ENCODE measurements around the gene JUP. TPM values are rescaled to one million over a fixed set of nuclear protein-coding genes. Genes with fewer than 3 reads are reported as not detected.

JUP gene
- total RNA-seq, 3 donors from 2014 or later = 165 to 383 (median 320) TPM

DNA sequence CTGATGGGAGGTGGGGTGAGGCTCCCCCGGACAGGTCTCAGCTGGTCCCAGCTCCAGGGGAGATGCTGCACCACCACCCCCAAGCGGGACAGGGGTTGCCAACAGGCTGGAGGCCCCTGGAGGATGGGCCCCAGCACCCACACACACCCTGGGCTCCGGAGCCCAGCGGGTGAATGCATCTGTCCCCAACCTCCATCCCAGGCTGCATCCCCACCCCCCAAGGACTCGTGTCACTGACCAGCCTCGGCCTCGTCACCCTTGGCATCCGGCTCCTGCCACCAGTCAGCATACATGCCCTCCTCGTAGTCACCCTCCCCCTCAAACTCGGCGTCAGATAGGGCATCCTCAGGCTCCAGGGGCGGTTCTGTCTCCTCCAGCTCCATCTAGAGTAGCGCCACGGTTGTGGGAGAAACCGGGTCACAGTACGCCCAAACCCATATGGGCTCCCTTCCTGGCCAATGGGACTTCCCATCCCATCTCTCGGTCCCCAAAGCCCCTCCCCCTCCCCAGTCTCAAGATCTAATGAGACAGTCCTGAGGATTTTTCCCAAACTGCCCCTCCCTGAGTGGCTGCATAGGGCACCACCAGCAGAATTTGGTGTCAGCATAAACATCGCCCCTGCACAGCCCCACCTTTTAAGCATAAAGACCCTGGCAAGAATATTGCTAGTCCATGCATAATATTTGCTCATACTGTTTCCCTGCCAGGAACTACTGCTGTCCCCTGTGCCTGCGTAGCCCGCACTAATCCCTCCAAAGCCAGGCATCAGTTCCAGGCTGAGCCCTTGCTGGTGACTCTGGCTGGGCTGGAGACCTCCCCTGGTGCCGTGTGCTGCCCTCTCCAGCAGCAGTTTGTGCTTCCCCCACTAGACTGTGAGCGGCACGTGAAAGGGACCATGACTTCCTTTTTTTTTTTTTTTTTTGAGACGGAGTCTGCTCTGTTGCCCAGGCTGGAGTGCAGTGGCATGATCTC is 16.8 kb upstream of the JUP start:
- no peak for TF ChIP-seq CTCF (IDR thresholded peaks at IDR 0.05)
- no peak for DNase-seq
- Histone ChIP-seq H3K4me1 (ENCODE audit: low read depth) (peaks cover 38% of the 10 kb centered on the region), H3K4me3 (no peak overlapping the region), H3K36me3 (ENCODE audit: low read depth) (no peaks in the 10 kb centered on the region), H3K9me3 (no peaks in the 10 kb centered on the region)
- intact Hi-C loops (cut with DNase I, micrococcal nuclease) = loop anchor here (2.0 to 5.0 kb wide), 2 partner anchors 65 to 66 kb away; no protein-coding TSS in a partner anchor
- ATAC-seq = no peak

DNA sequence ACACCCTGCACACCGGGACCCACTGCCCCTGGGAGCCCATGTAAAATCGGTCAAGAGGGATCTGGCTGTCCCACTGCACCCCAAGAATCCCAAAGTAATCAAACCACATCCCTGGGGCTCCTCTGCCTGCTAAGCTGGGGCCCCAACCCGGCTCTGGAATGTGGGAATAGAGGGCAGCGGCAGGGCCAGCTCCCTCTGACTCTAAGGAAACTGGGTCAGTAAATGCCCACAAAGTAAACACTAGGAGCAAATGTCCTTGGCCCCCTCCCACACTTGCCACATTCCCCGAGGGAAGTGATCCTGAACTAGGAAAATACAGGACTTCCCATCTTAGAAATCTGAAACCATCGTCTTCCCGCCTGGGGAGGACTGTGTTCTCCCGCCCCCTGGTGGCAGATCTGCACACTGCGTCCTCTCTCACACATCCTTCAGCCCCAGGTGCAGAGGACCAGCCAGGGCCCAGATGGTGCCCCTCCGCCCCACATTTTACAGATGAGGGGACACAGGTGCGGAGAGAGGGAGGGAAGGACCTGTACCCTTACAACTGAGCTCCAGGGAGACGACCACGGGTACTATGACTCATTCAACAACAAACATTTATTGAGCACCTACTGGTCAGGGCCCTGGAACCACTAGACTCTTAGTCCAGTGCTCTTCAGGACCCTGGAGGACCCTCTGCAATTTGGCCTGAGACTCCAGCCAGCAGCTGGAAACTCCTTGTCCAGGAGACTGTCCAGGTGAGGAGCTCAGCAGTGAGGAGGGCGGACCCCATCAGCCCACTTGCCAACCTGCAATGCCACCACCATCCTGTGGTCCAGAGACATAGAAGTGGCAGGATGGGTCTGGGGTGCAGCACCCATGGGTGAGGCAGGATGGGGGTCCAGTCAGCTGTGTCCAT is 15.1 kb upstream of the JUP start:
- peak; percentile 78 for ATAC-seq

DNA sequence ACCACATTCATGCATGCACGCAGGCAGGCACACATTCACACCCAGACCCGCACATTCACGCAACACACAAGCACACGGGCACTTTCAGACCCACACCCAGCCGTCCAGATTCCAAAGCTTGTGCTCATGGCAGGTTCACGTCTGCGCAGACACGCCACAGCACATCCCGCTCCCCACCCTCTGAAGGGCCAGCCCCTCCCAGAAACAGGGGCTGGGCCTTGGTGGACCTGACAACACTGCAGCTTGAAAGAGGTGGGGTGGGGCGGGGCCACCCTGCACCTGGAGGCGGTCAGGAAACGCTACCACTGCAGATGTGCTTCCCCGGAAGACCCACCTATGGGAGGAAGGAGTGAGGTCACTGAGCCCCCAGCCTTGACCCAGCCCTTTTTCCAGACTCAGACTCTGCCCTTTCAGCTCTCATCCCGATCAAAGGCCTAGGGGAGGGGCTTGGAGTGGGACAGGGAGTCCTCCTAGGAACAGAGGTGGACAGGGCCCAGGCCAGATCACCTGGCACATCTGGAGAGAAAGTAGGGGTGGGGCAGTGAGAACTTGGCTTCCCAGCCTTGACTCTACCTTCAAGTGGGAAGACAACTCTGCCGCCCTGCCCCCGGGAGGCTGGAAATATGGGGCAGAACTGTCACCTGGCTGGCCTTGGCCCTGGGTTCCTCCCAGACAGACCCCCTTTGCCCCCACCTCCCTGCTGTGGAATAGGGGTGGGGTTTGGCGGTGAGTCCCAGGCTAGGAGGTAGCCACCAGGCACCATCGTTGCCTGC is 14.3 kb upstream of the JUP start:
- intact Hi-C loops (cut with DNase I, micrococcal nuclease) = loop anchor here in 1 of 2 donors (5.0 kb wide), 1 partner anchor 63 kb away; no protein-coding TSS in a partner anchor

More for the DNA sequence above, 15.1 kb upstream of the JUP start:
- peak; percentile 83 for TF ChIP-seq CTCF (IDR thresholded peaks at IDR 0.05)
- H3K4me1 ChIP-seq (ENCODE audit: low read depth) = peaks cover 23% of the 10 kb centered on the region
- peak; percentile 82 to 95 (median 90) for DNase-seq
- no peaks in the 10 kb centered on the region for H3K36me3 ChIP-seq (ENCODE audit: low read depth)
- no peaks in the 10 kb centered on the region for H3K9me3 ChIP-seq
- intact Hi-C loops (cut with DNase I, micrococcal nuclease) = loop anchor here (2.0 to 5.0 kb wide), 2 partner anchors 63 to 64 kb away; no protein-coding TSS in a partner anchor
- H3K4me3 ChIP-seq = no peak overlapping the region

GRCh38 chr17:41799366-41799765 is 12.9 kb upstream of the JUP start:
- Histone ChIP-seq H3K4me3 (no peak overlapping the region), H3K9me3 (no peaks in the 10 kb centered on the region), H3K36me3 (ENCODE audit: low read depth) (no peaks in the 10 kb centered on the region), H3K4me1 (ENCODE audit: low read depth) (peaks cover 23% of the 10 kb centered on the region)
- TF ChIP-seq CTCF (IDR thresholded peaks at IDR 0.05) = no peak
- intact Hi-C loops (cut with DNase I, micrococcal nuclease) = no loop called here
- ATAC-seq (no peak), DNase-seq (no peak)

More for the DNA sequence above, 14.3 kb upstream of the JUP start:
- DNase-seq = peak; percentile 91 to 93 (median 91)
- no peak for TF ChIP-seq CTCF (IDR thresholded peaks at IDR 0.05)
- no peaks in the 10 kb centered on the region for H3K36me3 ChIP-seq (ENCODE audit: low read depth)
- peak; percentile 92 for ATAC-seq
- H3K4me1 ChIP-seq (ENCODE audit: low read depth) = peaks cover 20% of the 10 kb centered on the region
- H3K9me3 ChIP-seq = no peaks in the 10 kb centered on the region
- no peak overlapping the region for H3K4me3 ChIP-seq

- intact Hi-C loops (cut with DNase I, micrococcal nuclease) = no loop called here
- H3K9me3 ChIP-seq = no peaks in the 10 kb centered on the region
- no peaks in the 10 kb centered on the region for H3K36me3 ChIP-seq (ENCODE audit: low read depth)
- no peak for DNase-seq
- no peak for ATAC-seq
- no peak for TF ChIP-seq CTCF (IDR thresholded peaks at IDR 0.05)
- H3K4me1 ChIP-seq (ENCODE audit: low read depth) = peaks cover 42% of the 10 kb centered on the region
- H3K4me3 ChIP-seq = no peak overlapping the region
Observed at GRCh38 chr17:41797377-41797776, 10.9 kb upstream of the JUP start.
